ENCODE results near the gene ZDHHC7. TPM values are rescaled to one million over a fixed set of nuclear protein-coding genes. Genes with fewer than 3 reads are reported as not detected.
A peak's percentile ranks its signal among the peaks of the same experiment; 100 is the strongest.

The ZDHHC7 gene
- total and polyA plus RNA-seq, 9 of the 15 experiments (the other 6 are each of a cell fraction or from before 2014, with no cell fraction given) = 1.7 to 49.7 (median 37.4) TPM

- TF ChIP-seq ZNF609 (CRISPR knock-in tag; IDR thresholded peaks at IDR 0.05; ENCODE audit: borderline replicate concordance) (0 out of 2 replicates have a peak, but pooled peaks have one; percentile 20), MIER1 (IDR thresholded peaks at IDR 0.05; ENCODE audit: low read depth) (no peak), FOXJ2 (tag; IDR thresholded peaks at IDR 0.05) (no peak), HDAC1 (IDR thresholded peaks at IDR 0.05) (peak in 1 of 2 experiments; percentile 98; a peak in 2 of 4 replicates), SNAPC5 (CRISPR knock-in tag; IDR thresholded peaks at IDR 0.05) (no peak), FOSL1 (tag; conservative IDR thresholded peaks at IDR 0.05) (no peak), ATF6 (CRISPR knock-in tag; IDR thresholded peaks at IDR 0.05) (no peak), ZBTB2 (IDR thresholded peaks at IDR 0.05) (peak; percentile 95), HNRNPL (IDR thresholded peaks at IDR 0.05; ENCODE audit: low read depth, low read length) (peak; percentile 98; the same call in 1 of the 2 replicates), MLLT1 (IDR thresholded peaks at IDR 0.05) (0 out of 4 replicates have a peak, but pooled peaks of 1 of the 2 experiments have one; percentile 20), RBFOX2 (IDR thresholded peaks at IDR 0.05; ENCODE audit: low read depth, low read length) (0 out of 2 replicates have a peak, but pooled peaks have one; percentile 15), OTX1 (CRISPR knock-in tag; IDR thresholded peaks at IDR 0.05) (0 out of 2 replicates have a peak, but pooled peaks have one; percentile 13), EHMT2 (IDR thresholded peaks at IDR 0.05) (0 out of 2 replicates have a peak, but pooled peaks have one; percentile 12), BRF1 (IDR thresholded peaks at IDR 0.05; ENCODE audit: borderline replicate concordance, extremely low read depth, insufficient read length) (no peak), SMARCB1 (IDR thresholded peaks at IDR 0.05; ENCODE audit: insufficient read length, low read depth) (no peak), MEF2D (tag; conservative IDR thresholded peaks at IDR 0.05; ENCODE audit: low read depth) (no peak; the same call in 1 of the 2 replicates)
Observed at GRCh38 chr16:84930298-84931106, 80.8 kb downstream of the ZDHHC7 start (continued).

Measured in K562 (cell line).